ENCODE data around the gene SLC39A6.

DNA sequence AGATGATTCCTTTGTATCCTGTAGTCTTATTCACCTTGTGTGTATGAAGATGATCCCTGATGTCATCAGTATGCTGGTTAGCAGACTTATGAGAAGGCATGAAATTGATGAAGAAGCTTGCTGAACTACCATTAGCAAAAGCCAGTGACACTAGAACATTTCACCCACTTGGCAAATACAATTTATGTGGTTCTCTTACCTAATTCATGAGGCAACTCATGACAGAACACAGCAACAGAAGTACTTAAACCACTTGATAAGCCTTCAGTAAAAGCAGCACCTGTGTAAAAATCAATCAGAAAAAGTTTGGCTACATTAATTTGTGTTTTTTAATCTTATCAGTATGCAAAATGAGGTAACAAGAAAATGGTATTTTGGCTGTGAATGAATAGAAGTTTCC, 16.8 kb downstream of the SLC39A6 start:
- TF ChIP-seq, protein P1, sequence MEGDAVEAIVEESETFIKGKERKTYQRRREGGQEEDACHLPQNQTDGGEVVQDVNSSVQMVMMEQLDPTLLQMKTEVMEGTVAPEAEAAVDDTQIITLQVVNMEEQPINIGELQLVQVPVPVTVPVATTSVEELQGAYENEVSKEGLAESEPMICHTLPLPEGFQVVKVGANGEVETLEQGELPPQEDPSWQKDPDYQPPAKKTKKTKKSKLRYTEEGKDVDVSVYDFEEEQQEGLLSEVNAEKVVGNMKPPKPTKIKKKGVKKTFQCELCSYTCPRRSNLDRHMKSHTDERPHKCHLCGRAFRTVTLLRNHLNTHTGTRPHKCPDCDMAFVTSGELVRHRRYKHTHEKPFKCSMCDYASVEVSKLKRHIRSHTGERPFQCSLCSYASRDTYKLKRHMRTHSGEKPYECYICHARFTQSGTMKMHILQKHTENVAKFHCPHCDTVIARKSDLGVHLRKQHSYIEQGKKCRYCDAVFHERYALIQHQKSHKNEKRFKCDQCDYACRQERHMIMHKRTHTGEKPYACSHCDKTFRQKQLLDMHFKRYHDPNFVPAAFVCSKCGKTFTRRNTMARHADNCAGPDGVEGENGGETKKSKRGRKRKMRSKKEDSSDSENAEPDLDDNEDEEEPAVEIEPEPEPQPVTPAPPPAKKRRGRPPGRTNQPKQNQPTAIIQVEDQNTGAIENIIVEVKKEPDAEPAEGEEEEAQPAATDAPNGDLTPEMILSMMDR (conservative IDR thresholded peaks at IDR 0.05; ENCODE audit: low read length): no peak
- TF ChIP-seq EZH2phosphoT487 (IDR thresholded peaks at IDR 0.05; ENCODE audit: borderline replicate concordance): no peak

All from Loucy (cell line).